SU-DHL-6 (cell line): ENCODE measurements around the gene KRTDAP.

Experiments
- H2AFZ ChIP-seq: fragments of 200-600 bp; sonication (generic); 2 replicates; pipeline ENCODE4 v1.6.1; 2014; ENCODE audit warnings: low read depth, mild to moderate bottlenecking, moderate library complexity, mixed read lengths, antibody characterized with exemption, low read length; ENCODE audit not compliant: severe bottlenecking
- H3F3A ChIP-seq: fragments of 200-600 bp; shearing (Covaris generic); 2 replicates; pipeline ENCODE4 v1.6.0; 2016; ENCODE audit warnings: antibody characterized with exemption, mild to moderate bottlenecking; ENCODE audit not compliant: insufficient read depth
- H3K27ac ChIP-seq: fragments of 200-600 bp; sonication (generic); 2 replicates; pipeline ENCODE4 v1.5.1; 2016; ENCODE audit warnings: low read depth, mild to moderate bottlenecking, low read length, moderate library complexity, mixed read lengths
- H3K27me3 ChIP-seq: fragments of 200-600 bp; sonication (generic), shearing (Covaris generic); 2 replicates; pipeline ENCODE4 v1.6.0; 2014; ENCODE audit warnings: mild to moderate bottlenecking, low read length
- H3K36me3 ChIP-seq: fragments of 200-600 bp; sonication (generic); 2 replicates; pipeline ENCODE4 v1.6.1; 2014; ENCODE audit warnings: mild to moderate bottlenecking, low read length, mixed read lengths
- H3K4me2 ChIP-seq: fragments of 300-600, 200-600 bp; shearing (Covaris generic), sonication (generic); 2 replicates; pipeline ENCODE4 v1.6.0; 2014; ENCODE audit warnings: low read length, low read depth, mild to moderate bottlenecking; ENCODE audit not compliant: poor library complexity, severe bottlenecking
- H3K4me3 ChIP-seq: fragments of 200-600 bp; sonication (generic); 2 replicates; pipeline ENCODE4 v1.5.1; 2014; ENCODE audit warnings: antibody characterized with exemption, low read length, mild to moderate bottlenecking, mixed read lengths; ENCODE audit not compliant: insufficient read depth, poor library complexity, severe bottlenecking
- H3K79me2 ChIP-seq: fragments of 200-600 bp; sonication (generic); 2 replicates; pipeline ENCODE4 v1.6.1; 2014; ENCODE audit warnings: mild to moderate bottlenecking, low read length, moderate library complexity; ENCODE audit not compliant: insufficient read depth
- H3K9ac ChIP-seq: fragments of 200-600 bp; sonication (generic); 2 replicates; pipeline ENCODE4 v1.7.0; 2014; ENCODE audit warnings: mild to moderate bottlenecking, low read length
- H3K9me2 ChIP-seq: fragments of 200-600 bp; sonication (generic); replicated peaks from 2 replicates; pipeline ENCODE4 v1.6.1; 2014; ENCODE audit warnings: low read length; ENCODE audit not compliant: insufficient read depth
- H3K9me3 ChIP-seq: fragments of 200-600 bp; sonication (generic); 2 replicates; pipeline ENCODE4 v1.6.1; 2014; ENCODE audit warnings: low read length, mixed read lengths; ENCODE audit not compliant: insufficient read depth
- H4K20me1 ChIP-seq: fragments of 200-600 bp; sonication (generic); 2 replicates; pipeline ENCODE4 v1.6.1; 2014; ENCODE audit warnings: low read depth, mild to moderate bottlenecking, antibody characterized with exemption, low read length, moderate library complexity, mixed read lengths
- CTCF ChIP-seq: fragments of 200-600 bp; sonication (generic); IDR thresholded peaks from one replicate; pipeline ENCODE4 v1.5.1; 2017; ENCODE audit warnings: antibody characterized with exemption, mild to moderate bottlenecking, low read length, moderate library complexity; ENCODE audit not compliant: insufficient read depth, poor library complexity, severe bottlenecking
- EZH2phosphoT487 ChIP-seq: fragments of 200-600 bp; sonication (generic), shearing (Covaris generic); conservative IDR thresholded peaks from 2 replicates; pipeline ENCODE4 v1.6.1; 2018; ENCODE audit warnings: mild to moderate bottlenecking, antibody characterized with exemption, low read length, moderate library complexity, mixed read lengths

The KRTDAP gene

GRCh38 chr19:35497406-35497805 lies 7.1 kb upstream of the KRTDAP start:
- H3K36me3 ChIP-seq = no peaks in the 10 kb centered on the region
- H3K79me2 ChIP-seq = no peaks in the 10 kb centered on the region
- no peaks in the 10 kb centered on the region for H3K27me3 ChIP-seq
- H3K9me3 ChIP-seq = no peaks in the 10 kb centered on the region
- H3K27ac ChIP-seq = no peak overlapping the region
- TF ChIP-seq CTCF = no peak
- TF ChIP-seq EZH2phosphoT487 = no peak
- no peak overlapping the region for H3K9ac ChIP-seq
- no peak overlapping the region for H2AFZ ChIP-seq
- H3K4me2 ChIP-seq = no peak overlapping the region
- H3K4me3 ChIP-seq = no peak overlapping the region
- no peaks in the 10 kb centered on the region for H4K20me1 ChIP-seq
- no peaks in the 10 kb centered on the region for H3K9me2 ChIP-seq
- no peaks in the 10 kb centered on the region for H3F3A ChIP-seq

GRCh38 chr19:35495107-35496064 lies 5.1 kb upstream of the KRTDAP start:
- TF ChIP-seq CTCF (peak; percentile 78), EZH2phosphoT487 (0 out of 2 replicates have a peak, but pooled peaks have one; percentile 56)
- no peak overlapping the region for H3K9ac ChIP-seq
- no peak overlapping the region for H3K4me2 ChIP-seq

GRCh38 chr19:35493971-35494370 lies 3.7 kb upstream of the KRTDAP start:
- Histone ChIP-seq H3K79me2 (no peaks in the 10 kb centered on the region), H4K20me1 (no peaks in the 10 kb centered on the region), H3K9me3 (no peaks in the 10 kb centered on the region), H3K27me3 (no peaks in the 10 kb centered on the region), H3K36me3 (no peaks in the 10 kb centered on the region), H3K4me3 (no peak overlapping the region), H3K9ac (no peak overlapping the region), H3F3A (no peaks in the 10 kb centered on the region), H3K9me2 (no peaks in the 10 kb centered on the region), H3K4me2 (no peak overlapping the region), H3K27ac (no peak overlapping the region), H2AFZ (no peak overlapping the region)
- TF ChIP-seq CTCF (no peak), EZH2phosphoT487 (no peak)

More at GRCh38 chr19:35495107-35496064, 5.1 kb upstream of the KRTDAP start:
- H2AFZ ChIP-seq = no peak overlapping the region
- H3K79me2 ChIP-seq = no peaks in the 10 kb centered on the region
- no peaks in the 10 kb centered on the region for H3K36me3 ChIP-seq
- H3K9me2 ChIP-seq = no peaks in the 10 kb centered on the region
- no peaks in the 10 kb centered on the region for H3K27me3 ChIP-seq
- H3K9me3 ChIP-seq = no peaks in the 10 kb centered on the region
- no peak overlapping the region for H3K4me3 ChIP-seq
- H4K20me1 ChIP-seq = no peaks in the 10 kb centered on the region
- H3K27ac ChIP-seq = no peak overlapping the region
- no peaks in the 10 kb centered on the region for H3F3A ChIP-seq
